ENCODE results near the gene COA1. TPM values are rescaled to one million over a fixed set of nuclear protein-coding genes. Genes with fewer than 3 reads are reported as not detected.
A peak's percentile ranks its signal among the peaks of the same experiment; 100 is the strongest.
"Not testable (repeated sequence)": the region's sequence is repeated elsewhere in the genome, so short reads cannot be mapped to it uniquely, and the experiment has no call there.

COA1 gene
- total RNA-seq, 1 donor from 2014 or later, result 93.7 TPM

GRCh38 chr7:43735403-43735801 is 6.1 kb upstream of the COA1 start:
- H3K27me3 Mint-ChIP-seq (ENCODE audit: low read depth), result no peaks in the 10 kb centered on the region
- DNase-seq (ENCODE audit: low spot score in 2 of 2, unreplicated experiment in 2 of 2), result no peak
- H3K4me1 Mint-ChIP-seq, result peaks cover 18% of the 10 kb centered on the region
- no peak overlapping the region for H3K4me3 Mint-ChIP-seq
- no peaks in the 10 kb centered on the region for H3K36me3 Mint-ChIP-seq
- TF ChIP-seq, protein P1, sequence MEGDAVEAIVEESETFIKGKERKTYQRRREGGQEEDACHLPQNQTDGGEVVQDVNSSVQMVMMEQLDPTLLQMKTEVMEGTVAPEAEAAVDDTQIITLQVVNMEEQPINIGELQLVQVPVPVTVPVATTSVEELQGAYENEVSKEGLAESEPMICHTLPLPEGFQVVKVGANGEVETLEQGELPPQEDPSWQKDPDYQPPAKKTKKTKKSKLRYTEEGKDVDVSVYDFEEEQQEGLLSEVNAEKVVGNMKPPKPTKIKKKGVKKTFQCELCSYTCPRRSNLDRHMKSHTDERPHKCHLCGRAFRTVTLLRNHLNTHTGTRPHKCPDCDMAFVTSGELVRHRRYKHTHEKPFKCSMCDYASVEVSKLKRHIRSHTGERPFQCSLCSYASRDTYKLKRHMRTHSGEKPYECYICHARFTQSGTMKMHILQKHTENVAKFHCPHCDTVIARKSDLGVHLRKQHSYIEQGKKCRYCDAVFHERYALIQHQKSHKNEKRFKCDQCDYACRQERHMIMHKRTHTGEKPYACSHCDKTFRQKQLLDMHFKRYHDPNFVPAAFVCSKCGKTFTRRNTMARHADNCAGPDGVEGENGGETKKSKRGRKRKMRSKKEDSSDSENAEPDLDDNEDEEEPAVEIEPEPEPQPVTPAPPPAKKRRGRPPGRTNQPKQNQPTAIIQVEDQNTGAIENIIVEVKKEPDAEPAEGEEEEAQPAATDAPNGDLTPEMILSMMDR (IDR thresholded peaks at IDR 0.05; ENCODE audit: unreplicated experiment), result no peak
- no peak overlapping the region for H3K27ac Mint-ChIP-seq
- H3K9me3 Mint-ChIP-seq, result no peaks in the 10 kb centered on the region

DNA sequence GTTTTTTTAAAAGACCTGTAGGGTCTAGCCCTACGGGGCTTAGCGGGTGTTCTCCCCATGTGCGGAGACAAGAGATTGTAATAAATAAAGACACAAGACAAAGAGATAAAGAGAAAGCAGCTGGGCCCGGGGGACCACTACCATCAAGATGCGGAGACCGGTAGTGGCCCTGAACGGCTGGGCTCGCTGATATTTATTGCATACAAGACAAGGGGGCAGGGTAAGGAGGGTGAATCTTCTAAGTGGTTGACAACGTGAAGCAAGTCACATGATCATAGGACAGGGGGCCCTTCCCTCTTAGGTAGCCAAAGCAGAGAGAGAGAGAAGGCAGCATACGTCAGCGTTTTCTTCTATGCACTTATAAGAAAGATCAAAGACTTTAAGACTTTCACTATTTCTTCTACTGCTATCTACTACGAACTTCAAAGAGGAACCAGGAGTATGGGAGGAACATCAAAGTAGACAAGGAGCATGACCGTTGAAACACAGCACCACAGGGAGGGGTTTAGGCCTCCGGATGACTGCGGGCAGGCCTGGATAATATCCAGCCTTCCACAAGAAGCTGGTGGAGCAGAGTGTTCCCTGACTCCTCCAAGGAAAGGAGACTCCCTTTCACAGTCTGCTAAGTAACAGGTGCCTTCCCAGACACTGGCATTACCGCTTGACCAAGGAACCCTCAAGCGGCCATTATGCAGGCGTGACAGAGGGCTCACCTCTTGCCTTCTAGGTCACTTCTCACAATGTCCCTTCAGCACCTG is 5.4 kb upstream of the COA1 start:
- H3K9me3 Mint-ChIP-seq; DNase-seq (ENCODE audit: low spot score in 2 of 2, unreplicated experiment in 2 of 2); H3K36me3 Mint-ChIP-seq; H3K27me3 Mint-ChIP-seq (ENCODE audit: low read depth): not testable (repeated sequence)
- peak overlapping the region; percentile 74 for H3K27ac Mint-ChIP-seq
- peak overlapping the region; percentile 32 for H3K4me3 Mint-ChIP-seq
- peaks cover 21% of the 10 kb centered on the region for H3K4me1 Mint-ChIP-seq

GRCh38 chr7:43731494-43731893 is 2.2 kb upstream of the COA1 start:
- H3K27ac Mint-ChIP-seq; DNase-seq (ENCODE audit: low spot score in 2 of 2, unreplicated experiment in 2 of 2); H3K36me3 Mint-ChIP-seq; H3K4me3 Mint-ChIP-seq; H3K27me3 Mint-ChIP-seq (ENCODE audit: low read depth); H3K9me3 Mint-ChIP-seq: not testable (repeated sequence)
- H3K4me1 Mint-ChIP-seq, result peaks cover 32% of the 10 kb centered on the region

- no peak for DNase-seq (ENCODE audit: low spot score in 2 of 2, unreplicated experiment in 2 of 2)
- Mint-ChIP-seq H3K36me3 (no peaks in the 10 kb centered on the region), H3K4me1 (peaks cover 32% of the 10 kb centered on the region), H3K27me3 (ENCODE audit: low read depth) (no peaks in the 10 kb centered on the region), H3K9me3 (no peaks in the 10 kb centered on the region), H3K27ac (peak overlapping the region; percentile 93), H3K4me3 (peak overlapping the region; percentile 92)
- TF ChIP-seq, protein P1 (IDR thresholded peaks at IDR 0.05; ENCODE audit: unreplicated experiment), result no peak
Observed at GRCh38 chr7:43729924-43730248, 563 bp upstream of the COA1 start.

- Mint-ChIP-seq H3K4me1 (peaks cover 30% of the 10 kb centered on the region), H3K36me3 (peaks cover 4% of the 10 kb centered on the region), H3K27ac (peak overlapping the region; percentile 58), H3K4me3 (peak overlapping the region; percentile 92), H3K9me3 (no peaks in the 10 kb centered on the region), H3K27me3 (ENCODE audit: low read depth) (no peaks in the 10 kb centered on the region)
- DNase-seq (ENCODE audit: low spot score in 2 of 2, unreplicated experiment in 2 of 2), result no peak
- TF ChIP-seq, protein P1 (IDR thresholded peaks at IDR 0.05; ENCODE audit: unreplicated experiment), result no peak
Observed at GRCh38 chr7:43727494-43727893, 1.8 kb downstream of the COA1 start.

DNA sequence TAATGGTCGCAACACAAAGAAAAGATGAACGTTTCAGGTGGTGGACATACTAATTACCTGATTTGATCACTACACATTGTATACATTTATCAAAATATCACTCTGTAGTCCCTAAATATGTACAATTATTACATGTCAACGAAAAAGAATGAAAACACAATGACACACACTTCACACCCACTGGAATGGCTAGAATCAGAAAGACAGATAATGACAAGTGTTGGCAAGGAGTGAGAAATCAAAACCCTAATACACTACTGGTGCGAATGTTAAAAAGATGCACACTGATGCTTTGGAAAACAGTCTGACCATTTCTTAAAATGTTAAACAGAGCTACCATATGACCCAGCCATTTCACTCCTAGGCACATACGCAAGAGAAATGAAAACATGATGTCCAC is 2.3 kb downstream of the COA1 start:
- Mint-ChIP-seq H3K4me3 (peak overlapping the region; percentile 92), H3K9me3 (no peaks in the 10 kb centered on the region), H3K4me1 (peaks cover 30% of the 10 kb centered on the region), H3K36me3 (peaks cover 4% of the 10 kb centered on the region), H3K27me3 (ENCODE audit: low read depth) (no peaks in the 10 kb centered on the region), H3K27ac (no peak overlapping the region)
- TF ChIP-seq, protein P1 (IDR thresholded peaks at IDR 0.05; ENCODE audit: unreplicated experiment), result no peak
- no peak for DNase-seq (ENCODE audit: low spot score in 2 of 2, unreplicated experiment in 2 of 2)

DNA sequence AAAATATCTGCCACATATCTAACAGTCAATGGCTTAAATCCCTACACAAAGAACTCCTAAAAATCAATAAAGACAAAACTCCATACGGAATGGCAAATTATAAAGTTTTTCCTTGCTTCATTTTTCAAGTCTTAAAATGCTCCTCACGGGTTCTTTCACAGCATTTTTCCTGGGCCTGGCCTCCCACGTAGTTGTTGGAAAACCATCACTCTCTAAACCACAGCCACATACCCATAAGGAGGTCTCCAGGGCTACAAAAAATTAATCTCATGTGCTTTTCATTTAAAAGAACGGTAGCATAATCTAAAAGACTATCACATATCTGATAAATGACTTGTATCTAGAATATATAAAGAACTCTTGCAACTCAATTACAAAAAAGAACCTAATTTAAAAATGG is 2.9 kb downstream of the COA1 start:
- Mint-ChIP-seq H3K4me3 (no peak overlapping the region), H3K27me3 (ENCODE audit: low read depth) (no peaks in the 10 kb centered on the region), H3K36me3 (peaks cover 4% of the 10 kb centered on the region), H3K4me1 (peaks cover 30% of the 10 kb centered on the region), H3K27ac (peak overlapping the region; percentile 3), H3K9me3 (no peaks in the 10 kb centered on the region)
- TF ChIP-seq, protein P1 (IDR thresholded peaks at IDR 0.05; ENCODE audit: unreplicated experiment), result no peak
- no peak for DNase-seq (ENCODE audit: low spot score in 2 of 2, unreplicated experiment in 2 of 2)
